ENCODE data around the gene METTL15.

The METTL15 gene

GRCh38 chr11:28110108-28110820 is 2.1 kb downstream of the METTL15 start:
- in situ Hi-C loops (cut with MboI; ENCODE audit: low pct_unique_long_range_greater_than_20kb, low sequenced_read_pairs, unreplicated experiment): no loop called here
- no peak for TF ChIP-seq CTCF (IDR thresholded peaks at IDR 0.05; ENCODE audit: extremely low read depth, insufficient read depth, missing control alignments)

GRCh38 chr11:28110821-28111200 is 2.6 kb downstream of the METTL15 start:
- DNase-seq (ENCODE audit: low spot score): no peak
- no peak for TF ChIP-seq CTCF (IDR thresholded peaks at IDR 0.05; ENCODE audit: extremely low read depth, insufficient read depth, missing control alignments)
- in situ Hi-C loops (cut with MboI; ENCODE audit: low pct_unique_long_range_greater_than_20kb, low sequenced_read_pairs, unreplicated experiment): no loop called here

More at GRCh38 chr11:28110108-28110820, 2.1 kb downstream of the METTL15 start:
- DNase-seq (ENCODE audit: low spot score): peak; percentile 35

GRCh38 chr11:28114116-28114515 is 5.9 kb downstream of the METTL15 start:
- in situ Hi-C loops (cut with MboI; ENCODE audit: low pct_unique_long_range_greater_than_20kb, low sequenced_read_pairs, unreplicated experiment): no loop called here
- TF ChIP-seq CTCF (IDR thresholded peaks at IDR 0.05; ENCODE audit: extremely low read depth, insufficient read depth, missing control alignments): no peak
- no peak for DNase-seq (ENCODE audit: low spot score)

GRCh38 chr11:28114731-28115130 is 6.5 kb downstream of the METTL15 start:
- in situ Hi-C loops (cut with MboI; ENCODE audit: low pct_unique_long_range_greater_than_20kb, low sequenced_read_pairs, unreplicated experiment): no loop called here
- DNase-seq (ENCODE audit: low spot score): no peak
- no peak for TF ChIP-seq CTCF (IDR thresholded peaks at IDR 0.05; ENCODE audit: extremely low read depth, insufficient read depth, missing control alignments)

DNA sequence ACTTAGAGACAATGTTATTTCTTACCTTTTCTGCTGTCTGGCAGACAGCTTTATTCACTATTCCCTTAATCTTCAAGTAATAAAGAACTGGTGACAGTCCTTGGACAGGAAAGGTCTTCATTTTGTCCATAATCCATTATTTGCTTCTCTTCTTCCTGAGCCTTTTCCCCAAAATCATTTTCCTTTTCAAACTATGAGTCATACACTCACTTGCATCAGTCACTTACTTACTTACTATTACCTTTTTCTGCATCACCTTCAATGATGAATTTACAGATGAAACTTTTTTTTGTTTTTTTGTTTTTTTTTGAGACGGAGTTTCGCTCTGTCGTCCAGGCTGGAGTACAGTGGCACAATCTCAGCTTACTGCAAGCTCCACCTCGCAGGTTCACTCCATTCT is 9.5 kb downstream of the METTL15 start:
- TF ChIP-seq CTCF (IDR thresholded peaks at IDR 0.05; ENCODE audit: extremely low read depth, insufficient read depth, missing control alignments): no peak
- in situ Hi-C loops (cut with MboI; ENCODE audit: low pct_unique_long_range_greater_than_20kb, low sequenced_read_pairs, unreplicated experiment): no loop called here
- no peak for DNase-seq (ENCODE audit: low spot score)

DNA sequence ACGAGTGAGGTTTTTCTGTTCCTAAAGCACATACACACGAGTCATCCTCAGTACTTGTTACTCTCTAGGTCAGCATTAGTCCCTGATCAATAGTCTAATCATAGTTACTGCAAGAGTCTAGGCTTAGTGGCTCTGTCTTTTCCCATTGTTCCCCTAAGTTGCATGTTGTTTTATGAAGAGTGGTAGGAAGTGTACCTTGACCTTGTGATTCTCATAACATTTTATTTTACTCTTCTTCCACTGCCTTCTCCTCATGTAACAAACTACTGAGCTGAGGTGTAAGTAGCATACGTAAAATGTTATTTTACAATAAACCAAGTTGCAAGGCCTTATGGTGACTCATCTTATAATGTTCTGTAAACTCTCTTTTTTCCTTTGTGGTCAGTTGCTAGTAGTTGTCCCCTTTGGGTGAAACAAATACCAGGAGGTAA is 15.0 kb downstream of the METTL15 start:
- DNase-seq (ENCODE audit: low spot score): no peak
- in situ Hi-C loops (cut with MboI; ENCODE audit: low pct_unique_long_range_greater_than_20kb, low sequenced_read_pairs, unreplicated experiment): no loop called here
- no peak for TF ChIP-seq CTCF (IDR thresholded peaks at IDR 0.05; ENCODE audit: extremely low read depth, insufficient read depth, missing control alignments)

Data from GM13977 (cell line).